BJ (cell line): ENCODE data around the gene GULP1. TPM values are rescaled to one million over a fixed set of nuclear protein-coding genes. Genes with fewer than 3 reads are reported as not detected.

ENCODE experiments used
- CTCF ChIA-PET: fragments of 350-600 bp; formaldehyde crosslinking; extraction: SDS; loops from one replicate; lab custom pipeline; 2021; ENCODE audit warnings: antibody characterized with exemption, inconsistent platforms; lab: Yijun Ruan, JAX
- POLR2A ChIA-PET: fragments of 300-600 bp; sonication (Branson Sonifier 250); formaldehyde crosslinking; extraction: SDS; loops from one replicate; lab custom pipeline; 2021; ENCODE audit warnings: antibody characterized with exemption; lab: Charles Lee
- DNase-seq: peaks from one replicate; pipeline ENCODE4 v3.0.0-alpha.2; 2011; ENCODE audit warnings: low read depth
- H3K27me3 ChIP-seq: 2 replicates; pipeline ENCODE4 v1.6.0; 2011; ENCODE audit warnings: low read length; ENCODE audit not compliant: control insufficient read depth, insufficient read depth
- H3K36me3 ChIP-seq: 2 replicates; pipeline ENCODE4 v1.5.1; 2011; ENCODE audit warnings: low read length; ENCODE audit not compliant: control insufficient read depth, insufficient read depth
- H3K4me3 ChIP-seq: 2 replicates; pipeline ENCODE4 v1.5.1; 2011; ENCODE audit warnings: low read depth, mild to moderate bottlenecking, control low read depth, low read length
- CTCF ChIP-seq: IDR thresholded peaks from 2 replicates; pipeline ENCODE4 v1.5.1; 2011; ENCODE audit warnings: low read depth, mild to moderate bottlenecking, control low read depth, inconsistent platforms, low read length, moderate library complexity; ENCODE audit not compliant: insufficient read depth
- polyA plus RNA-seq: library from polyadenylated mRNA; depleted of rRNA; stranded (reverse); fragments of >200 nt; gene quantifications from 2 replicates; pipeline ENCODE4 v1.2.3, GENCODE V29; 2011

GULP1 gene
- polyA plus RNA-seq, 1 experiment: 31.0 TPM

GRCh38 chr2:188320861-188321260 is 29.2 kb downstream of the GULP1 start:
- no peak overlapping the region for H3K4me3 ChIP-seq
- CTCF ChIA-PET: no interaction called here
- POLR2A ChIA-PET: no interaction called here
- no peaks in the 10 kb centered on the region for H3K27me3 ChIP-seq
- TF ChIP-seq CTCF: no peak
- no peak for DNase-seq
- H3K36me3 ChIP-seq: no peaks in the 10 kb centered on the region

GRCh38 chr2:188322569-188323551 is 31.2 kb downstream of the GULP1 start:
- H3K36me3 ChIP-seq: no peaks in the 10 kb centered on the region
- ChIA-PET CTCF (interaction anchor here (1.1 kb wide), 1 partner anchor 30 kb away, joined by 4 read pairs; no protein-coding TSS in a partner anchor), POLR2A (no interaction called here)
- TF ChIP-seq CTCF: no peak
- no peak for DNase-seq
- no peak overlapping the region for H3K4me3 ChIP-seq
- no peaks in the 10 kb centered on the region for H3K27me3 ChIP-seq

GRCh38 chr2:188324067-188324466 is 32.4 kb downstream of the GULP1 start:
- no peak overlapping the region for H3K4me3 ChIP-seq
- DNase-seq: no peak
- ChIA-PET CTCF (interaction anchor here (1.1 kb wide), 1 partner anchor 29 kb away, joined by 4 read pairs; no protein-coding TSS in a partner anchor), POLR2A (no interaction called here)
- H3K36me3 ChIP-seq: no peaks in the 10 kb centered on the region
- no peaks in the 10 kb centered on the region for H3K27me3 ChIP-seq
- TF ChIP-seq CTCF: no peak

GRCh38 chr2:188326290-188326668 is 34.6 kb downstream of the GULP1 start:
- ChIA-PET CTCF (interaction anchor here (1.2 kb wide), 1 partner anchor 35 kb away, joined by 3 read pairs; the partner anchor contains the start of gene GULP1), POLR2A (no interaction called here)
- Histone ChIP-seq H3K4me3 (no peak overlapping the region), H3K27me3 (no peaks in the 10 kb centered on the region), H3K36me3 (no peaks in the 10 kb centered on the region)
- no peak for DNase-seq
- TF ChIP-seq CTCF: no peak

GRCh38 chr2:188326669-188327301 is 35.1 kb downstream of the GULP1 start:
- Histone ChIP-seq H3K36me3 (no peaks in the 10 kb centered on the region), H3K4me3 (no peak overlapping the region), H3K27me3 (no peaks in the 10 kb centered on the region)
- POLR2A ChIA-PET: no interaction called here
- no peak for TF ChIP-seq CTCF
- DNase-seq: no peak
- CTCF ChIA-PET: interaction anchor here (1.2 kb wide), 1 partner anchor 35 kb away, joined by 3 read pairs; the partner anchor contains the start of gene GULP1
